Measurements from ENCODE around the gene FOXJ1.

GRCh38 chr17:76145231-76146052, 4.4 kb upstream of the FOXJ1 start:
- no peak for TF ChIP-seq FOXK2 (IDR thresholded peaks at IDR 0.05)
- no peak for TF ChIP-seq SP1 (IDR thresholded peaks at IDR 0.05)
- TF ChIP-seq FOXM1 (IDR thresholded peaks at IDR 0.05; ENCODE audit: borderline replicate concordance), result no peak
- no peak for TF ChIP-seq TARDBP (IDR thresholded peaks at IDR 0.05)

Measured in HEK293T (cell line).